Measurements from ENCODE around the gene TRAPPC12.

The TRAPPC12 gene

DNA sequence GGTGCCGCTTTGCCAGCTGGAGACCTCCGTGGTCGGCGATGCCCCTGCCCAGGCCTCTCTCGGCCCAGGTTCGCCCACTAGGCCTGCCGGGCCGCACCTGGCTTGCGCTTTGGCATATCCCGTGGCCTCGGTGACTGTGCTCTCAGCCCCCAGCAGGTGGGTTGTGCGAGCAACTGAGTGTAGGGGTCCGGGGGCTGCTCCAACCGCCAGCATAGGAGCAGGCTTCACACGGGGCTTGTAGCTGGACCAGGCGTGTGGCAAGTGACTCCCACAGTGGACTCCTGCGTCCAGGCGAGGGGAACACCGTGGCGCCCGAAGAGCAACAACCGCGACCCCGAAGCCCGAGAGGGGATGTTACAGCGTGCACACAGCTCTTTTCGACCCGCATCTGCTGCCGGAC is 9.7 kb downstream of the TRAPPC12 start:
- Histone ChIP-seq H3K27me3 (ENCODE audit: insufficient read depth, low read depth) (no peaks in the 10 kb centered on the region), H2AFZ (ENCODE audit: low read depth) (no peak overlapping the region), H3K79me2 (ENCODE audit: insufficient read depth, low read depth) (no peaks in the 10 kb centered on the region), H3K27ac (no peak overlapping the region), H3K4me2 (no peak overlapping the region), H3K4me1 (ENCODE audit: low read depth, poor library complexity, severe bottlenecking) (no peaks in the 10 kb centered on the region), H3K36me3 (ENCODE audit: insufficient read depth) (peaks cover 4% of the 10 kb centered on the region; the same call in 1 of the 2 replicates), H3K9ac (no peak overlapping the region), H3K4me3 (IDR thresholded peaks at IDR 0.05; ENCODE audit: insufficient read depth, low read depth, low read length) (no peak overlapping the region), H4K20me1 (ENCODE audit: insufficient read depth) (no peaks in the 10 kb centered on the region)
- TF ChIP-seq, protein P1, sequence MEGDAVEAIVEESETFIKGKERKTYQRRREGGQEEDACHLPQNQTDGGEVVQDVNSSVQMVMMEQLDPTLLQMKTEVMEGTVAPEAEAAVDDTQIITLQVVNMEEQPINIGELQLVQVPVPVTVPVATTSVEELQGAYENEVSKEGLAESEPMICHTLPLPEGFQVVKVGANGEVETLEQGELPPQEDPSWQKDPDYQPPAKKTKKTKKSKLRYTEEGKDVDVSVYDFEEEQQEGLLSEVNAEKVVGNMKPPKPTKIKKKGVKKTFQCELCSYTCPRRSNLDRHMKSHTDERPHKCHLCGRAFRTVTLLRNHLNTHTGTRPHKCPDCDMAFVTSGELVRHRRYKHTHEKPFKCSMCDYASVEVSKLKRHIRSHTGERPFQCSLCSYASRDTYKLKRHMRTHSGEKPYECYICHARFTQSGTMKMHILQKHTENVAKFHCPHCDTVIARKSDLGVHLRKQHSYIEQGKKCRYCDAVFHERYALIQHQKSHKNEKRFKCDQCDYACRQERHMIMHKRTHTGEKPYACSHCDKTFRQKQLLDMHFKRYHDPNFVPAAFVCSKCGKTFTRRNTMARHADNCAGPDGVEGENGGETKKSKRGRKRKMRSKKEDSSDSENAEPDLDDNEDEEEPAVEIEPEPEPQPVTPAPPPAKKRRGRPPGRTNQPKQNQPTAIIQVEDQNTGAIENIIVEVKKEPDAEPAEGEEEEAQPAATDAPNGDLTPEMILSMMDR (conservative IDR thresholded peaks at IDR 0.05; ENCODE audit: low read depth, low read length): no peak

DNA sequence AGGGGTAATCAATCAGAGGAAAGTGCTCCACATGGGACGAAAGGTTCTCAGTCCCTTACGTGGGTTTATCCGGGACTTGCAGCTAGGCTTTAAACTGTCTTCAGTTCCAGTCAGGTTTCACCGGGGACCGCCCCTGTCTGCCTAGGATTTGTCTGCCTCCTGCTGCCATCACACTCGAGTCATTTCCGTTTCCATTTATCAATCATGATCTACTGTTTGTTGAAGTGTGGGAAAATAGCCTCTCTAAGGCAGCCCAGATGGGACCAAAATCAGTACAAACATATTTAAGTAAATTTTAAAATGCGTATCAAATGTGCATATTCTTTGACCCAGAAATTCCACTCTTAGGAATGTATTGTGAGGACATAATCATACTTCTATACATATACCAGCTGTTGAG is 10.5 kb downstream of the TRAPPC12 start:
- no peak overlapping the region for H3K27ac ChIP-seq
- no peaks in the 10 kb centered on the region for H3K4me1 ChIP-seq (ENCODE audit: low read depth, poor library complexity, severe bottlenecking)
- TF ChIP-seq, protein P1 (conservative IDR thresholded peaks at IDR 0.05; ENCODE audit: low read depth, low read length): no peak
- peaks cover 4% of the 10 kb centered on the region; the same call in 1 of the 2 replicates for H3K36me3 ChIP-seq (ENCODE audit: insufficient read depth)
- H4K20me1 ChIP-seq (ENCODE audit: insufficient read depth): no peaks in the 10 kb centered on the region
- H3K4me2 ChIP-seq: no peak overlapping the region
- H3K79me2 ChIP-seq (ENCODE audit: insufficient read depth, low read depth): no peaks in the 10 kb centered on the region
- H3K4me3 ChIP-seq (IDR thresholded peaks at IDR 0.05; ENCODE audit: insufficient read depth, low read depth, low read length): no peak overlapping the region
- no peaks in the 10 kb centered on the region for H3K27me3 ChIP-seq (ENCODE audit: insufficient read depth, low read depth)
- no peak overlapping the region for H3K9ac ChIP-seq
- H2AFZ ChIP-seq (ENCODE audit: low read depth): no peak overlapping the region

DNA sequence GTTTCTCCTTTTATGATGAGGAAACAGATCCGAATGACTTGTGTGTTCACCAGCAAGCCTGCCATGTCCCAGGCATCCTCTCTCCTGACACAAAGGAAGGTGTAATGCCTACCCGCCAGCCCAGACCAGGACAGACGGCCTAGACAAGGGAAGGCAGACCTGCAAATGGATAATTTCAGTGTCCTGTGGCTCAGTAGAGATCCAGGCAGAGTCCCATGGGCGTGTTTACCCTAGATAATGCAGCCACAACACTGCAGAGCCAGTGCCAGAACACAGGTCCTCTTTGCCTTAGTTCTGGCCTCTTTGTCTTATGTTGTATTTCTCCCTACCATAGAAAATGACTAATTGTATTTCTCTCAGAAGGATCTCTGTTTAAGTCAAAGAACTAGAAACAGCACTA is 12.7 kb downstream of the TRAPPC12 start:
- Histone ChIP-seq H3K4me1 (ENCODE audit: low read depth, poor library complexity, severe bottlenecking) (no peaks in the 10 kb centered on the region), H2AFZ (ENCODE audit: low read depth) (no peak overlapping the region), H3K4me3 (IDR thresholded peaks at IDR 0.05; ENCODE audit: insufficient read depth, low read depth, low read length) (no peak overlapping the region), H3K79me2 (ENCODE audit: insufficient read depth, low read depth) (no peaks in the 10 kb centered on the region), H3K36me3 (ENCODE audit: insufficient read depth) (peaks cover 4% of the 10 kb centered on the region; the same call in 1 of the 2 replicates), H3K4me2 (no peak overlapping the region), H3K9ac (no peak overlapping the region), H3K27ac (no peak overlapping the region), H3K27me3 (ENCODE audit: insufficient read depth, low read depth) (no peaks in the 10 kb centered on the region), H4K20me1 (ENCODE audit: insufficient read depth) (no peaks in the 10 kb centered on the region)
- TF ChIP-seq, protein P1 (conservative IDR thresholded peaks at IDR 0.05; ENCODE audit: low read depth, low read length): no peak

DNA sequence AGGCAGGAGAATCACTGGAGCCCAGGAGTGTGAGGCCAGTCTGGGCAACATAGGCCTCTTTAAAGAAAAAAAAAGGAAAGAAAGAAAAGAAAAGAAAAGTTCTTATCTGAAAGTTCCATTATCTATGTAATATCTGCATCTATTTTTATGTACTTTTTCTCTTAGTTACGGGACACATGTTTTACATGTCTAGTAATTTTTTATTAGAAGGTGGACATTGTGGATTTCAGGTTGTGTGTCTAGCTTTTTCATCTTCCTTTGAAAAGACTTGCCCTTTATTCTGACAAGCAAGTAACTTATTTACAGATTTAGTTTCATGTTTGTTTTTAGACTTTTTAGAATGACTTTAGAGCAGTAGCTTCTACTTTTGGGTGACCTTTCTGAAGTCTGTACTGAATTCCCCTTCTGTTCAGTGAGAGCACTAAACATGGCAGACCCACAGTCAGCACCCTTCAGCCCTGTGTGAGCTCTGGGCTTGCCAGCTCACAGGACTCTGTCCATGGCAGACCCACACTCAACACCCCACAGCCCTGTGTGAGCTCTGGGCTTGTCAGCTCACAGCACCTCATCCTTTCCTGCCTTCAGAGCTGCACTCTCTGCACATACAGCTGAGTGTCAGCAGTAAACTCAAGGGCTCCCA is 17.5 kb downstream of the TRAPPC12 start:
- Histone ChIP-seq H3K79me2 (ENCODE audit: insufficient read depth, low read depth) (no peaks in the 10 kb centered on the region), H3K4me1 (ENCODE audit: low read depth, poor library complexity, severe bottlenecking) (no peaks in the 10 kb centered on the region), H2AFZ (ENCODE audit: low read depth) (no peak overlapping the region), H4K20me1 (ENCODE audit: insufficient read depth) (no peaks in the 10 kb centered on the region), H3K36me3 (ENCODE audit: insufficient read depth) (no peaks in the 10 kb centered on the region), H3K27me3 (ENCODE audit: insufficient read depth, low read depth) (no peaks in the 10 kb centered on the region), H3K4me2 (no peak overlapping the region), H3K9ac (no peak overlapping the region), H3K4me3 (IDR thresholded peaks at IDR 0.05; ENCODE audit: insufficient read depth, low read depth, low read length) (no peak overlapping the region), H3K27ac (no peak overlapping the region)
- TF ChIP-seq, protein P1 (conservative IDR thresholded peaks at IDR 0.05; ENCODE audit: low read depth, low read length): no peak
